ENCODE results near the gene MOSPD3.

Gene MOSPD3

GRCh38 chr7:100642534-100642907 is 30.2 kb downstream of the MOSPD3 start:
- Histone ChIP-seq H3K4me3 (replicated peaks; ENCODE audit: insufficient read depth, low read length) (no peak overlapping the region), H3K27ac (replicated peaks) (no peak overlapping the region), H3K27me3 (ENCODE audit: insufficient read depth, poor library complexity, severe bottlenecking) (no peaks in the 10 kb centered on the region)
- no peak for DNase-seq (ENCODE audit: low read depth in 1 of 2, low spot score in 1 of 2)
- TF ChIP-seq SPI1 (IDR thresholded peaks at IDR 0.05; ENCODE audit: borderline replicate concordance, low read depth) (no peak), POLR2AphosphoS5 (IDR thresholded peaks at IDR 0.05; ENCODE audit: low read depth) (no peak), CTCF (IDR thresholded peaks at IDR 0.05; ENCODE audit: insufficient read depth, low read length) (no peak), REST (IDR thresholded peaks at IDR 0.05; ENCODE audit: insufficient replicate concordance, low read depth) (no peak), GABPA (IDR thresholded peaks at IDR 0.05; ENCODE audit: low read depth) (no peak)

- DNase-seq (ENCODE audit: low read depth in 1 of 2, low spot score in 1 of 2), result no peak
- TF ChIP-seq REST (IDR thresholded peaks at IDR 0.05; ENCODE audit: insufficient replicate concordance, low read depth) (no peak), CTCF (IDR thresholded peaks at IDR 0.05; ENCODE audit: insufficient read depth, low read length) (no peak), SPI1 (IDR thresholded peaks at IDR 0.05; ENCODE audit: borderline replicate concordance, low read depth) (no peak), POLR2AphosphoS5 (IDR thresholded peaks at IDR 0.05; ENCODE audit: low read depth) (no peak), GABPA (IDR thresholded peaks at IDR 0.05; ENCODE audit: low read depth) (no peak)
- Histone ChIP-seq H3K4me3 (replicated peaks; ENCODE audit: insufficient read depth, low read length) (no peak overlapping the region), H3K27ac (replicated peaks) (no peak overlapping the region), H3K27me3 (ENCODE audit: insufficient read depth, poor library complexity, severe bottlenecking) (peaks cover 2% of the 10 kb centered on the region)
These were observed 37.7 kb downstream of the MOSPD3 start for GRCh38 chr7:100649826-100650565.

- no peak for TF ChIP-seq POLR2AphosphoS5 (IDR thresholded peaks at IDR 0.05; ENCODE audit: low read depth)
- TF ChIP-seq CTCF (IDR thresholded peaks at IDR 0.05; ENCODE audit: insufficient read depth, low read length), result no peak
- no peak for TF ChIP-seq REST (IDR thresholded peaks at IDR 0.05; ENCODE audit: insufficient replicate concordance, low read depth)
- TF ChIP-seq SPI1 (IDR thresholded peaks at IDR 0.05; ENCODE audit: borderline replicate concordance, low read depth), result no peak
- TF ChIP-seq GABPA (IDR thresholded peaks at IDR 0.05; ENCODE audit: low read depth), result no peak
- no peak for DNase-seq (ENCODE audit: low read depth in 1 of 2, low spot score in 1 of 2)
- Histone ChIP-seq H3K27ac (replicated peaks) (no peak overlapping the region), H3K27me3 (ENCODE audit: insufficient read depth, poor library complexity, severe bottlenecking) (peaks cover 18% of the 10 kb centered on the region), H3K4me3 (replicated peaks; ENCODE audit: insufficient read depth, low read length) (no peak overlapping the region)
These were observed 42.8 kb downstream of the MOSPD3 start for GRCh38 chr7:100654908-100655831.
